ENCODE data around the gene TMEM234.

The TMEM234 gene

DNA sequence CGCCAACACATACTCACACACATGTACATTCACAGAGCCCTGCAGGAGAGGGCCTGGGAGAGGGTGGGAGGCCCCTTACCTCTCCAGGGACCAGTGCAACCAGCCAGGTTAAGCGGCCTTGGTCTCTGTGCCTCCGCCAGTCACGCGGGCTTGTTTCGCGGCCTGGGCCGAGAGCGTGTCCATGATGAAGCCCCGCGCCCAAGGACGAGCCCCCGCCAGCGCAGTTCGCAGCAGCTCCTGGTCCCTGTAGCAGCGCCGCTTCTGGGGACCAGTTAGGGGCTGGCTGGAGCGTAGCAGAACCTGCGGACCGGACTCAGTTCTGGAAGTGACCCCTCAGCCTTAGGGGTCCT is 17.6 kb upstream of the TMEM234 start:
- DNase-seq (ENCODE audit: low spot score), result no peak

DNA sequence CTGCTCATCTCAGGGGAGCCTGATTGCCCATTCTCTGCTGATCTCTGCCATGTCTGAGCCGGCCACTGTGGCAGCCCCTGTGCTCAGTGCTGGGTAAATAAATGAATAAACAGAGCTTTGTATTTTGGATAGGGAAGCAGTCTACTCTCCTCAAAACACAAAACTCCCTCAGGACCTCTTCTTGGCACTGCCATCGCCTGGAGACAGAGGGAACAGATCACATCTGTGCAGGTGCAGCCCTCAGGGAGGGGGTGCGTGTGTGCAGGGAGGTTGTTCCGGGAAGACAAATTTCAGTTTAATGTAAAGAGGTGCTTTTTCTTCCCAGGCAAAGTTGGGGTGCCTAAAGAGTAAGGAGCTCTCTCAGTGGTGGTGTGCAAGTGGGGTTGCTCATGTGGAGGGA is 17.2 kb upstream of the TMEM234 start:
- DNase-seq (ENCODE audit: low spot score), result no peak

DNA sequence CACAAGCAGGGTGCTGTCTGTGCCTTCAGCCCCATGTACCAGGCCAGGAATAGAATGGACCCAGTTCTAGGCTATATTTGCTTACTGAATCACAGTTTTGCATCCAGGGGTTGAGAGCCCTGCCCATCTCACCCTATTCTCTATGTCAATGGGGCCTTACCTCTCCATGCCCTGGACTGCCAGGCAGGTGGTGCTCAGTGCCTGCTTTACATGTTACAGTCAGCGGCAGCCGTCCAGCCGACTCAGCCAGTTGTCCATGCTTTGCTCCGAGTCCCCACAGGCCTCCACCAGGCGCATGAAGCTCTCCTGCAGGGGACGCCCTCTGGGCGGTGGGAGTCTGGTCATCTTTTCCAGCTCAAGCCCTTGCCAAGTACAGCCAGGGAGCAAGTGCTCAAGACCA is 12.6 kb upstream of the TMEM234 start:
- no peak for DNase-seq (ENCODE audit: low spot score)

DNA sequence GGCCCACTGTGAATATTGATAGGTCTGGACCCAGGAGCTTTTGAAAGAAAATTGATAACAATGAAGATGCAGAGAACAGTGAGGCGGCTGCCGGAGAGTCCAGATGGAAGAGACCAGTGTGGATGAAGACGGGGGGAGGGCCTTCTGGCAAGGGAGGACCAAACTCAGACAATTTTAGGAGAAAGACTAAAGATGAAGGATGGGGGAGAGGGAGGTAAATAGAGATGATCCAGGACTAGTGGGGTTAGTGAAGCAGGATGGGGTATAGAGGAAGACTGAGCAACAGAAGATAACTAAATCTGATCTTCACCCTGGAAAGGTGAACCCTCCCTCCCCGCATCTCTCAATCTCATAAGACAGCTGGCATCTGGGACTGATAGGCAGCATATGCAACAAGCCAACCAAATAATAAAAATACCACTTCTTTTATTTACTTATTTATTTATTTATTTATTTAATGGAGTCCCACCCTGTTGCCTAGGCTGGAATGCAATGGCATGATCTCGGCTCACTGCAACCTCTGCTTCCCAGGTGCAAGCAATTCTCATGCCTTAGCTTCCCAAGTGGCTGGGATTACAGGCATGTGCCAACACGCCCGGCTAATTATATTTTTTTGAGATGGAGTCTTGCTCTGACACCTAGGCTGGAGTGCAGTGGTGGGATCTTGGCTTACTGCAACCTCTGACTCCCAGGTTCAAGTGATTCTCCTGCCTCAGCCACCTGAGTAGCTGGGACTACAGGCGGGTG is 10.6 kb upstream of the TMEM234 start:
- DNase-seq (ENCODE audit: low spot score), result no peak

DNA sequence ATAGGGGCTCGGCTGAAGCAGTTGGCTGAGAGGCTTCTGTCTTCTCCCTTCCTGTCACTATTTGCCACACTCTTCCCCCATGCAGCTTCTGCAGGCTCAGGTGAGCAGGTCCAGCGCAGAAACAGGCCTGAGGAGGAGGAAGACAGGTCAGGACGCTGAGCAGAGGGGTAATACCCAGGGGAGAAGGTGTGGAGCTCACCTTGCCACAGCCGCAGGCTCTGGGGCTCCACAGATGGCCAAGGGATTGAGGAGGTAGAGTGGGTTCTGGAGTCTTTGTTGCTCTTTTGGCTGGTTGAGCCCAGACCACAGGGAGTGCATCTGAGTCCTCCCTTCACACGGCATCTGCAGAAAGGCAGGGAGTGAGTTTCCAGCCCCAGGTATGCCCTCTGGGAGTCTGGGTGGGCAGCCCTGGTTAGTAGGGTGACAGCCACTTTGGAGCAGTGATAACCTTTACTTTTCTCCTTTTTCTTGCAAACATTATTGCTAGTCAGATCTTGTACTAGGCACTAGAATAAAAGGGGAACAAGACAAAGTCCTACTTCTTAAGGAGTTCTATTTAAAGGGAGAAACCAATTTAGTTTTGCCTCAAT is 9.8 kb upstream of the TMEM234 start:
- no peak for DNase-seq (ENCODE audit: low spot score)

DNA sequence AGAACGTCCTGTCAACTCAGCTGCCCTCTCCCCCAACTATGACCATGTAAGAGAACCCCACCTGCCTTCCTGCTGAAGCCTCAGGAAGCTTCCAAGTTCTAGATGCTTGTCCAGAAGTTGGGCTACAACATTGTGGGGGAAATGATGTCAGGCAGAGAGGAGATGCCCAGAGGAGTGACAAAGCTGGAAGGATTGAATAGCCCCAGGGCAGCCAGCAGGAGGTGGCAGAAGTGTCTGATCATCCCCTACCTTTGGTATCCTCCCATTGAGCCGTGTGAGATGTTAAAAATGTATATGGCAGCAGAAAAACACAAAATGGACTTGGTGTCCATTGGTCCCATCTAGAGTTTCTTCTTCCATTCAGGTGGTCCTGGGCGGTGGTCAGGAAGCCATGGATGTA is 6.6 kb upstream of the TMEM234 start:
- no peak for DNase-seq (ENCODE audit: low spot score)

DNA sequence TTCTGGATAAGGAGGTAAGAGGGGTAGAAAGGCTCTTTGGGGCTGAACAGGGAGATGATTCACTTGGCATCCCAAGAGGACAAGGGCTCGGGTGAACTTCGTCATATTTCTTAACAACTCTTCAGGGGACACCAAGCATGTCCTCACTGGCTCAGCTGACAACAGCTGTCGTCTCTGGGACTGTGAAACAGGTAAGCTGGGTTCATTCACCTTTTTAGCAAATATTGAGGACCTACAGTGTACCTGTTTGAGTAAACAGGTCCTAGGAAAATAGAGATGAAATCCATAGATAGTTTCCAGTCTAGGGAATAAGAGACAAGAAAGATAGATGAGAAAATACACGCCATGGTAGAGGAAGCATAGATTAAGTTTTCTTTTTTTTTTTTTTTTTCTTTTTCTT is 2.1 kb upstream of the TMEM234 start:
- no peak for DNase-seq (ENCODE audit: low spot score)

DNA sequence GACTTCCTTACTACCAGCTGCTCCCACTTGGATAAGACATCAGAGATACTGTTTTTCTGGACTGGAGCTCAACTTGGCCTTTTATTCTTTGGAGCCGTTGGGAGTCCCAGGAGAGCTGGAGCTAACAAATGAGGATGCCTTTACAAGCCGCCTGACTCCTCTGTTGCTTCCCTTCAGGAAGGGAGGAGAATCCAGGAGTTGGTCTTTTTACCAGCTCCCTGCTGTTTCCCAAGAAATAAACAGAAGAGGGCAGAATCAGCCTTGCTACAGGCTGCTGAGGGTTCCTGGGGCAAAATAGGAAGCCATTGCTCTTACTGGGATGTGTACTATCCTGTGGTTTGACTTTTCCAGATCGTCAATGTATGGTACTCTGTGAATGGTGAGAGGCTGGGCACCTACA is 1.5 kb upstream of the TMEM234 start:
- no peak for DNase-seq (ENCODE audit: low spot score)

DNA sequence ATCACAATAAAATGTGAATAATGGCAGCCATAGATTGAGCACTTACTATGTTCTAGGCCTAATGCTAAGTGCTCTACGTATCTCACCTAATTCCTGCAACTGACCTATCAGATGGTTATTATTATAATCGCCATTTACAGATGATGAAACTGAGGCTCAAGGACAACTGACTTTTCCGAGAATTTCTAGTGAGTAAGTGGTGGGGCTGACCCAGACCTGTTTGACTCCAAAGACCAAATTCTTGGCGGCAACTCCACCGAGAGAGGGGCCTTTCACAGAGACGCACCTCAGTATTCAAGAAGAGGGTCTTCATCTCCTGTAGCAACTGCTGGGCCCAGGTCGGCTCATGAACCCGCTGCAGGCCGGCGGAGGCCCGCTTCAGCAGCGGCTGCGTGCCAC is 573 bp downstream of the TMEM234 start:
- no peak for DNase-seq (ENCODE audit: low spot score)

DNA sequence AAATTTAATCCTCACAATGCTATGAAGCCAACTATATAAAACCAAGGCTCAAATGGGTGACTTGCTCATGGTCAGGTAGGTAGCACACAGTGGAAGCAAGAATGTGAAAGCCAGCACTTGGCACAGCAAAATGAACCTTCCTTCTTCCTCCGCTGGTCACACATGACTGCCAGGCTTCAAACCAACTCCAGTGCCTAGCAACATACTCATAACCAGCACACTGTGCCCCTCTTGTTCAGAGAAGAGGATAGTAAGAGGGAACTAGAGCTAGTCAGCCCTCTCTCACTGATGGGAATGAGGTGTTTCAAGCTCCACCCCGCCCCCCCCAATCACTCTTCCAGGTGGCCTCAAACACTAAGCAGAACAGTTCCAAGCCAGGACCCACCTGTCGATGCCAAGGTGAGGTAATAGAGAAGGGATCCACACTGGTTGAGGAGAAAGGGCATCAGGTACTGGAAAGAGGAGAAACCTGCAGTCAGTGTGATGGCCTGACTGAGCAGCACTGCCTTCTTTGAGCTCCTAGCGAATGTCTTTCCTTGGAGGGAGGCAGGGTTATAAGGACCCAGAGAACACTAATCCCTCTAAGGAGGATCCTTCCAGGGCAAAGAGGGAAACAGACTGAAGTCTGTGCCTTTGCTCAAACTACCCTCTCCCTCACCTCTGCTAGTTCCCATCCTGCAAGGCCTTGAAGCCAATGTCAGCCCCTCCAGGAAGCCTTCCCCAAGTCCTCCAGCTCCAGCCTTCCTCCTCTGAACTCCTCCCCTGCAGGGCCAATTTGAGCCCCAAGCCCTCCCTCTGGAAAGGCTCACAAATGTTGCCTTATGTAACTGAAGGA is 1.2 kb downstream of the TMEM234 start:
- no peak for DNase-seq (ENCODE audit: low spot score)

DNA sequence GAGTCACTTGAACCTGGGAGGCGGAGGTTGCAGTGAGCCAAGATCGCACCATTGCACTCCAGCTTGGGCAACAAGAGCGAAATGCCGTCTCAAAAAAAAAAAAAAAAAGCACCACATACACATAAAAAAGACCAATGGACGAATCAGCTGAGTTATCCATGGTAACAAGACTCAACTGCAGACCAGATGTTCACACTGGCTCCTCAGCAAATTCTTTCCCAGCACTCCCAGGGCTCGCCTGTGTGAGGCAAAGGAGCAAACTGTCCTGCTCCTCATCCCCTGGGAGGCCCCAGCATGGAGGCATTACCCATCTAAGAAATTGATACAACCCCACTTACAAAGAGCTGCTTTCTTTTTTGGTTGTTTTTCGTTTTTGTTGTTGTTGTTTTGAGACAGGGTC is 3.1 kb downstream of the TMEM234 start:
- no peak for DNase-seq (ENCODE audit: low spot score)

DNA sequence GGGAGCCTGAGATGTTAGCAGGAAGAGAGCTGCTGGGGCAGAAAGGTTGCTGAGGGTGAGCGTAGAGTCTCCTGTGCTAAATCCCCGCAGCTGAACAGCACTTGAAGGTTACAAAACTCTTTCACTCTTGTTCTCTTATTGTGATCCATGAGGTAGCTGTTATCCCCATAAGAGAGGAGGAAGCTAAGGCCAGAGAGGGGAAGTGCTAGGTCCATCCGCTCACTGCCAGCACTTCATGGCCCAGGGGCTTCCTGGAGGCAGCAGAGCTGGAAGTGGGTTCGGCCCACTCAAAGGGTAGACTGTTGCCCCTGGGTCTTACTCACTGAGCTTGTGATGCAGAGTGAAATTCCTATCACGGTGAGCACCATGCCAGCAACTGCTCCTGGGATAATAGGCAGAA is 5.6 kb downstream of the TMEM234 start:
- DNase-seq (ENCODE audit: low spot score), result no peak

DNA sequence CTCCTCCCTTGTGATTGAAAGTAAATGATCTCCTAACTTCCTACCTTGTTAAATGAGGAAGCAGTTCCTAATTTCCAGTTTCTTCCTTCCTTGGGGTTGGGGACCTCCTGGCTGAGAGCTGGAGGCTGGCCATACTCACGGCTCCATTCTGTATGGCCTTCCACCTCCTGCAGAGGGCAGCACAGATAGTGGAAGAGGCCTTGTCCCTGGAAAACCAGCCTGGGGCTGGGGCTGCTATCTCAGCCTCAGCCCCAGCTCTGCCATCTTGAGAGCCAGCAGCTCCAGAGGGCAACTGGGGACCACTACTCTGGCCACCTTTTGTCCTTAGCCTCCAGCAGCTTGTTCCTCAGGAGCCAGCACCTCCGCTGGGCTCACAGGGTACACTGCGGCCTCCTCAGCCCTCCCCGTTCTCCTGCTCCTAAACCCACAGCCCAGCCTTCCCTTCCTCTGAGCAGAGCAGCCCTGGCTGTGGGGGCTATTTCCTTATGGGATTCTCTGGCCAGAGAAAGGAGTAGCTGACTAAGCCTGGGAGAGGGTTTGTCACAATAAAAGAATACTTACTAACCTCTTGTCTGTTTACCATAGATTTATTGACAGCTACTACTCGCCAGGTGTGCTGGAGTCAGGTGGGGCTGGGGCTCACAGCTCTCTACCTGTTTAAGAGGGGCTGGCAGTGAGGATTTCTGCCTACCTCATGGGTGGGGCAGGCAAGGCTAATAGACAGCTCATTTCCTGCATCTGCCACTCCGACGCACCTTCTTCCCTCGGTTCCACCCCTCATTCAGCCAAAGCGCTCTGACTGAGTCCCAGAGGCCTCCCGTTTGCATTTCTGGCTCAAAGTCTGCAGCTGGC is 6.3 kb downstream of the TMEM234 start:
- DNase-seq (ENCODE audit: low spot score), result peak; percentile 52

DNA sequence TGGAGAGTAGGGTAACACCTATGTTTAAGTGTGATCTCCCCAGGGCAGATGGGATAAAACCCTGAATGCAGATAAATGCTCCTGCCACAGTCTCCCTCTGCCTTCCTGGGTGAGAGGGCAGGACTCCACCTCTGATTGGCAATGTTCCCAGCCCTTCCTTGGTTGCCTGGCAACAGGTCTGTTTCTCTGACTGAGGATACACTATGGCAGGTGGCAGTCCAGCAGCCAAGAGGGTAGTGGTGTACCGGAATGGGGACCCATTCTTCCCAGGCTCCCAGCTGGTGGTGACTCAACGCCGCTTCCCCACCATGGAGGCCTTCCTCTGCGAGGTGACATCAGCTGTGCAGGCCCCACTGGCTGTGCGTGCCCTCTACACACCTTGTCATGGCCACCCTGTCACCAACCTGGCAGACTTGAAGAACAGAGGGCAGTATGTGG is 13.2 kb downstream of the TMEM234 start, which contains the start of gene DCDC2B:
TSS of gene DCDC2B (plus strand) at position 199 of the 438 bp plus-strand sequence. CDS start at position 204, 5 bp downstream.
- no peak for DNase-seq (ENCODE audit: low spot score)

DNA sequence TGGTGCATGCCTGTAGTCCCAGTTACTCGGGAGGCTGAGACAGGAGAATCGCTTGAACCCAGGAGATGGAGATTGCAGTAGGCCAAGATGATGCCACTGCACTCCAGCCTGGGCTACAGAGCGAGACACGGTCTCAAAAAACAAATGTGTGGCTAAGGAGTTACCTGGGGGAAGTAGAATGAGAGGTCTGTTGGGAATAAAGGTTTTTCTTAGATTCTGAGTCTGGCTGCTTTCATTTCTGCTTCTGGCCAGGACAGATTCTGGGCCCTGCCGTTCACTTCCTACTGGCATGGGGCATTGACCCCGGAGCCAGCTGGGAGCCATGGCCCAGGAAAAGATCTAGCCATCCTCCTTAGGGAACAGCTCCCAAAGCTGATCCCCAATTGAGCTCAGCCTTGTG is 13.7 kb downstream of the TMEM234 start:
- DNase-seq (ENCODE audit: low spot score), result no peak

DNA sequence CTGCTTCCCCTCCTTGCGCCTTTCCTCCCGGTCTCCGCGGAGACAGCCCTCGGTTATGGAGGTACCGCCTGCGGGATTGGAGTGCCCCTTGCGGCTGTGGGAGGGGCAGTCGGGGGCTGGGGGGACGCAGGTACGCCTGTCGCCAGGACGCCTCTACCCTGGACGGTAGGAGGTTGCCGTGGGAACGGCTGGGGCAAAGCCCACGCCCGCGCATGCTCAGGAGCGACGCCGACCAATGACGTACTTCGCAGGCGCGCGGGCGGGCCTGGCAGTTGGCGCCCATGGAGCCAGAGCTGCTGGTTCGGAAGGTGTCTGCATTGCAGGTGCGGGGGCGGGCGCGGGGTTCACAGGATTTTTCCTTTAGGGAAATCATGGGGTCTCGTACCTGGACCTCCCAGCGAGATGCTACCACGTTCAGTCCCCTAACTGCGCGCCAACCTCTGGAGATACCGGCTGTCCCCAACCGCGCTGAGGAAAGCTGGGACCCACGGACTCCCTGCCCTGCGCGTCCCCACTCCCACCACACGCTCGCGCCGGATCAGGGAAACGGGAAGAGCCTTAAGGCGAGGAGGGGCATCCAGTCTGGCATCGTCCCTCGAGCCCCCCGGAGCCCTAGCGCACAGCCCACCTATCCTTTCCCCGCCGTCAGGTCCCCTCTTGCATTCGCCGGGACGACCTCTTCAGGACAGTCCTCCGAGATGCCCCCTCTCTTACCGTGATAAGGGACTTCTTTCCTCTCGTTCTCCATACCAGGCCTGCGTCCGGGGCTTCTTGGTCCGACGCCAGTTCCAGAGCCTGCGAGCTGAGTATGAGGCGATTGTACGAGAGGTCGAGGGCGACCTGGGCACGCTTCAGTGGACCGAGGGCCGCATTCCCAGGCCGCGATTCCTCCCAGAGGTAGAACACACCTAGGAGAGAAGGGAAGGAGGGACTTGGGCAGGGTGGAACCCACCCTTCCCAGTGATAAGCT is 16.5 kb downstream of the TMEM234 start, which contains the start of gene IQCC:
TSS of gene IQCC (plus strand) at position 271 of the 970 bp plus-strand sequence. CDS start at position 282, 11 bp downstream.
- peak; percentile 77 for DNase-seq (ENCODE audit: low spot score)

DNA sequence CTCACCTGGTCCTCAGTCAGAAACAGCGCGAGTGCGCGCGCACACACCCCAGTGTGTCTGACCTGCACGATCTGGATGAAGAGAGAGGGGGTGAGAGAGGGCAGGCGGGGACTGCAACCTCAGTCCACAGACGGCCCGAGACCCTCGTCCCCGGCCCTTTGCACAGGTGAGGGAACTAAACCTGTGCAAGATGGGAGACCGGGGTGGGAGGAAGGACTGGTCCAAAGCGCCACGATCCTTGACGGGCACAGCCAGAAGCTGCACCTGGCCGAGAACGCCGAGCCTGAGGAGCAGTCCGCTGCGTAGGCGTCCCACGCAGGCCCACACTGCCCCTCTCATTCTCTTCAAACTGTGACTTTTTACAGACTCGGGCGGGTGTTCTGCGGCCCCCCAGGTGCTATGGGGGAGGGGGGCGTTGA is 17.2 kb downstream of the TMEM234 start:
- DNase-seq (ENCODE audit: low spot score), result no peak

DNA sequence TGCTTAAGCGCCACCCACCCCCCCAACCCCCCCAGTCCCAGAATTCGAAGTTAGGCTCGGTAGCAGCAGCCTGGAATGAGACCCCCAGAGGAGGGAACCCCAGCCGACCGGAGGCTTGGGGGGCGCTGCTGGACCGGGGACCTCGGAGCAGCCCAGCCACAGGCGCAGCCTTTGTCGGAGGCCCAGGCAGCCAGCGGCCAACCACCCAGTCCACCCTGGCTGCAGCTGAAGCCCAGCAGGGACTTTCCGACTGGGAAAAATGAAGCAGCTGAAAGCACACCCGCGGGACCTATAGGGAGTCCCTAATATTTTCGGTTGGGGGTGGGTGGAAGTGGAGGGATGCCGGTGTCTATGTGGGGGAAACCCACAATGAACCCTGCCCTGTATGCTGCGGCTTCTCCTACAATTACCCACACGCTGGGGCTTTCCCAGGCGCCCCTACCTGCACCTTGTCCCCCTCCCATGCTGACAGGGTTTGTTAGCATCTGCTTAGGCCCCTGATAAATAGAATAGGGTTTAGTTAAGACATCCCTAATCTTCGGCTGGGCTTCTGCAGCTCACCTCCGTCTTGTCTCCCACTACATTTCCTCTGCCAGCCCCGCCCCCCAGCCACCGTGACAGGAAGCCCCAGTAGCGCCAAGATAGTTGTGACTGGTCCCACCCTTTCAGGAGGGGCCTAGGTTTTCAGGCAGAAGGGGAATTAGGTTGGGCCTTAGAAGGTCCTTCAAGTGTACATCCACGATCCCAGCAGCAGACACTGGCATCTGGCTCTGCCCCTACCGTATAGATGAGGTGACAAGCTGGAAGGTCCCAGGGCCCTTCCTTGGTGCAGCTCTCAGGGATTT is 20.9 kb downstream of the TMEM234 start:
- DNase-seq (ENCODE audit: low spot score), result no peak

DNA sequence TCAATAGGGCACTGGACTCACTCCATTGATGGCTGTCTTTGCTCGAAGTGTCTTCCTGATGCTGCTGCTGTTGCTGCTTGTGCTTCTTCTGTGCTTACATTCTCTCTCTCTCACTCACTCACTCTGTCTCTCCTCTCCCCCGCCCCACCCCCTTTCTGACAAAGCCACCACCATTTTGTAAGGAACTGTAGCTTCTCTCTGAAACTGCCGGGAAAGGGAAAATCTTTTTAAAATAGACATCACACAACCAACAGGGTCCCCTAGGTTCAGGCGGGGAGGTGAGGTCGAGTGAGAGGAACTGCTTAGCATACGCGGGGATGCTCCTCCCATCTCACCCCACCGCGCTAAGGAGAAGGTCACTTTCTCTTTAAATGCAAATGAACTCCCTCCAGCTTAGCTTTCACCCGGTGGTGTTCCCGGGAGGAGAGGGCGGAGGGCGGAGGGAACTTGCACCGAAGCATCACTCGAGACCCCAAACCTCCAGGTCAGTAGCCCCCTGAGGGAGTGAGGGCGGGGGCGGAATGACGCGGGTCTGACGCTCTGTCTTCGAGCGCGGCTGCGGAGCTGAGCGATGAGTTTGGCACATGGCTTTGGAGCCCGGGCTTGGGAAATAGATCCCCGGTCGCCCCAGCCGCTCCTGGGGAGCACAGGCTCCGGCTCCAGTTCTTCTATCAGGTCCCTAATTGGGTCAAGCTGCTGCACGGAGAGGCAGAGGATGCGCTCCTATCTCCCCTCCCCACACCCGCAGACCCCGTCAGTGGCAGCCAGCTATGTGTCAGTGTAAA is 21.7 kb downstream of the TMEM234 start, which contains the start of gene CCDC28B:
TSS of gene CCDC28B (plus strand) at position 370 of the 785 bp plus-strand sequence. CDS start 1,341 bp downstream, outside the sequence.
- DNase-seq (ENCODE audit: low spot score), result peak; percentile 54

Measured in COLO829 (cell line).